Neural progenitor cell (in vitro differentiated cells): ENCODE measurements around the gene ABHD15. TPM values are rescaled to one million over a fixed set of nuclear protein-coding genes. Genes with fewer than 3 reads are reported as not detected.

ENCODE experiments used
- DNase-seq: peaks from one replicate; pipeline ENCODE4 v3.0.0-alpha.2; 2016; ENCODE audit warnings: low spot score
- H2AFZ ChIP-seq: fragments of 200-600 bp; sonication (generic); replicated peaks from 2 replicates; pipeline ENCODE4 v1.6.1; 2016; ENCODE audit warnings: antibody characterized with exemption
- H3F3A ChIP-seq: fragments of 200-600 bp; sonication (generic); 2 replicates; pipeline ENCODE4 v1.6.1; 2016; ENCODE audit warnings: antibody characterized with exemption, low read depth
- H3K27ac ChIP-seq: fragments of 200-600 bp; sonication (generic); 2 replicates; pipeline ENCODE4 v1.5.1; 2016; ENCODE audit warnings: mild to moderate bottlenecking
- H3K27me3 ChIP-seq: fragments of 200-600 bp; sonication (generic); 2 replicates; pipeline ENCODE4 v1.6.1; 2016; ENCODE audit warnings: mild to moderate bottlenecking, moderate library complexity
- H3K36me3 ChIP-seq: fragments of 200-600 bp; sonication (generic); 2 replicates; pipeline ENCODE4 v1.5.1; 2016
- H3K4me1 ChIP-seq: fragments of 200-600 bp; sonication (generic); 2 replicates; pipeline ENCODE4 v1.6.1; 2016; ENCODE audit warnings: mixed run types
- H3K4me2 ChIP-seq: fragments of 200-600 bp; sonication (generic); 2 replicates; pipeline ENCODE4 v1.6.1; 2016
- H3K4me3 ChIP-seq: fragments of 200-600 bp; sonication (generic); 2 replicates; pipeline ENCODE4 v1.5.1; 2016
- H3K79me2 ChIP-seq: fragments of 200-600 bp; sonication (generic); 2 replicates; pipeline ENCODE4 v1.6.1; 2016; ENCODE audit warnings: low read depth
- H3K9ac ChIP-seq: fragments of 200-600 bp; sonication (generic); 2 replicates; pipeline ENCODE4 v1.6.1; 2016
- H3K9me3 ChIP-seq: fragments of 200-600 bp; sonication (generic); 2 replicates; pipeline ENCODE4 v1.5.1; 2016; ENCODE audit warnings: low read depth
- H4K20me1 ChIP-seq: fragments of 200-600 bp; sonication (generic); 2 replicates; pipeline ENCODE4 v1.6.1; 2016; ENCODE audit warnings: low read depth
- H3K27ac Mint-ChIP-seq: 3 replicates; pipeline ENCODE4 v1.8.0; 2021; ENCODE audit warnings: mixed read lengths
- H3K27me3 Mint-ChIP-seq: 2 replicates; pipeline ENCODE4 v1.8.0; 2022; ENCODE audit warnings: low read depth, mild to moderate bottlenecking, inconsistent platforms, moderate library complexity, mixed read lengths; ENCODE audit not compliant: insufficient read depth
- H3K36me3 Mint-ChIP-seq: 3 replicates; pipeline ENCODE4 v1.8.0; 2021; ENCODE audit warnings: mixed read lengths
- H3K4me1 Mint-ChIP-seq: 3 replicates; pipeline ENCODE4 v1.8.0; 2021; ENCODE audit warnings: mixed read lengths
- H3K4me3 Mint-ChIP-seq: 3 replicates; pipeline ENCODE4 v1.8.0; 2021; ENCODE audit warnings: mild to moderate bottlenecking, moderate library complexity, mixed read lengths
- H3K9me3 Mint-ChIP-seq: 3 replicates; pipeline ENCODE4 v1.8.0; 2020; ENCODE audit warnings: mixed read lengths
- CTCF ChIP-seq: fragments of 200-600 bp; sonication (generic); IDR thresholded peaks from 2 replicates; pipeline ENCODE4 v1.5.1; 2017; ENCODE audit warnings: antibody characterized with exemption, mild to moderate bottlenecking
- EZH2 ChIP-seq: fragments of 200-600 bp; sonication (generic); IDR thresholded peaks from 2 replicates; pipeline ENCODE4 v1.6.1; 2017; ENCODE audit warnings: antibody characterized with exemption, mild to moderate bottlenecking, moderate library complexity
- EZH2phosphoT487 ChIP-seq: fragments of 200-600 bp; sonication (generic); IDR thresholded peaks from 2 replicates; pipeline ENCODE4 v1.6.1; 2017; ENCODE audit warnings: antibody characterized with exemption
- total RNA-seq: library from RNA; depleted of rRNA; stranded (reverse); fragments of >200 nt; gene quantifications from 2 replicates; pipeline ENCODE4 v1.2.3, GENCODE V29; 2015; ENCODE audit warnings: low replicate concordance

The ABHD15 gene
- total RNA-seq, 1 donor from 2014 or later, result 2.5 TPM

DNA sequence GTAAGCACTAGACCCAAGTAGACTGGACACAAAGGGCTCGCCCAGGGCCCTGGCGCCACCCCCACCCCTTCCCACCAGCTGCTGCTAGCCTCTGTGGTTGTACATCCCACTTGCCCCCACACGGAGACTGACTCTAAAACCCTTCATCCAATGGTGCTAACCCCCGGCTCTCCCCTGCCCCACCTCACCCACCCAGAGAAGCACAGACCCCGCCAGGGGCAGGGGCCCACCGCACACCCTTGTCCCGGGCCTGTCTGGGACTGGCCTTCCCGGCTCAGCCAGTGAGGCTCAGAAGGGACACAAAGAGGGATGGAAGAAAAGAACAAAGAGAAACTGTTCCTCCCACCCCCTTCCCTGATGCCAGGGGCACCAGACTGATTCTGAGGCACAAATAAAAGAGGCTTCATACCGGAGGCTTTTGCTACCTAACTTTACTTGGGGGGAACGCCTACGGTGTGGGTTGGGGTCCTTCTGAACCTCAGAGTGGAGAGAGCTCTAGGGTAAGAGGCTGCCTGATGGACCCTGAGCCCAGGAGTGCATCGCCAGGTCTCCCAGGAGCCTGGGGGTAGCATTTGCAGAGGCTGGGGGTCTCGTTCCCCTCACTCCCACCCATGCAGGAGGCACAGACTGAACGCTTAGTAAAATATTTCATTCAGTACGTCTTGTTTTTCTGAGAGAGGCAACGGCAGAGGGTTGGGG lies 47.7 kb upstream of the ABHD15 start:
- Histone ChIP-seq H3K27ac (no peak overlapping the region), H3K79me2 (no peaks in the 10 kb centered on the region)
- H3K27me3 Mint-ChIP-seq, result peaks cover 26% of the 10 kb centered on the region

GRCh38 chr17:29613856-29614255 lies 47.0 kb upstream of the ABHD15 start:
- peaks cover 7% of the 10 kb centered on the region for H3K36me3 Mint-ChIP-seq
- Histone ChIP-seq H3K4me1 (peaks cover 23% of the 10 kb centered on the region), H3K36me3 (no peaks in the 10 kb centered on the region), H3K27ac (no peak overlapping the region), H2AFZ (peak overlapping the region; percentile 14), H3K9ac (no peak overlapping the region), H3K4me3 (no peak overlapping the region), H3K27me3 (peaks cover 47% of the 10 kb centered on the region), H3K4me2 (peak overlapping the region; percentile 84), H4K20me1 (peaks cover 11% of the 10 kb centered on the region), H3F3A (peaks cover 40% of the 10 kb centered on the region), H3K79me2 (no peaks in the 10 kb centered on the region), H3K9me3 (no peaks in the 10 kb centered on the region)
- peak overlapping the region; percentile 38 for H3K4me3 Mint-ChIP-seq
- peaks cover 25% of the 10 kb centered on the region for H3K4me1 Mint-ChIP-seq
- H3K27ac Mint-ChIP-seq, result no peak overlapping the region
- TF ChIP-seq CTCF, result no peak
- TF ChIP-seq EZH2phosphoT487, result no peak
- no peak for TF ChIP-seq EZH2
- H3K9me3 Mint-ChIP-seq, result no peaks in the 10 kb centered on the region
- peaks cover 25% of the 10 kb centered on the region for H3K27me3 Mint-ChIP-seq
- DNase-seq, result no peak

More for the DNA sequence above, 47.7 kb upstream of the ABHD15 start:
- Mint-ChIP-seq H3K9me3 (no peaks in the 10 kb centered on the region), H3K36me3 (peaks cover 7% of the 10 kb centered on the region), H3K27ac (no peak overlapping the region), H3K4me3 (peak overlapping the region; percentile 48), H3K4me1 (peaks cover 25% of the 10 kb centered on the region)
- H3F3A ChIP-seq, result peaks cover 41% of the 10 kb centered on the region
- no peaks in the 10 kb centered on the region for H3K36me3 ChIP-seq
- TF ChIP-seq EZH2phosphoT487 (no peak), CTCF (no peak), EZH2 (no peak)
- peaks cover 53% of the 10 kb centered on the region for H3K27me3 ChIP-seq
- H3K4me3 ChIP-seq, result no peak overlapping the region
- H3K4me2 ChIP-seq, result peak overlapping the region; percentile 84
- peaks cover 23% of the 10 kb centered on the region for H3K4me1 ChIP-seq
- H3K9ac ChIP-seq, result no peak overlapping the region
- no peak overlapping the region for H2AFZ ChIP-seq
- peak; percentile 62 for DNase-seq
- no peaks in the 10 kb centered on the region for H3K9me3 ChIP-seq
- peaks cover 11% of the 10 kb centered on the region for H4K20me1 ChIP-seq

- no peak overlapping the region for H3K9ac ChIP-seq
- no peak overlapping the region for H3K27ac ChIP-seq
- H3K36me3 Mint-ChIP-seq, result peaks cover 7% of the 10 kb centered on the region
- no peaks in the 10 kb centered on the region for H3K9me3 Mint-ChIP-seq
- H3K4me1 Mint-ChIP-seq, result peaks cover 25% of the 10 kb centered on the region
- peaks cover 11% of the 10 kb centered on the region for H4K20me1 ChIP-seq
- no peak overlapping the region for H3K27ac Mint-ChIP-seq
- peak overlapping the region; percentile 84 for H3K4me2 ChIP-seq
- H3K4me3 Mint-ChIP-seq, result peak overlapping the region; percentile 38
- no peaks in the 10 kb centered on the region for H3K36me3 ChIP-seq
- H3F3A ChIP-seq, result peaks cover 35% of the 10 kb centered on the region
- peaks cover 24% of the 10 kb centered on the region for H3K27me3 Mint-ChIP-seq
- H3K4me3 ChIP-seq, result no peak overlapping the region
- peaks cover 23% of the 10 kb centered on the region for H3K4me1 ChIP-seq
- TF ChIP-seq CTCF, result peak; percentile 75
- no peak for TF ChIP-seq EZH2phosphoT487
- no peaks in the 10 kb centered on the region for H3K9me3 ChIP-seq
- H3K79me2 ChIP-seq, result no peaks in the 10 kb centered on the region
- peak; percentile 96 for DNase-seq
- peak overlapping the region; percentile 14 for H2AFZ ChIP-seq
- H3K27me3 ChIP-seq, result peaks cover 42% of the 10 kb centered on the region
Measured at GRCh38 chr17:29613352-29613837, 46.6 kb upstream of the ABHD15 start.
